ENCODE measurements around the gene USHBP1. TPM values are rescaled to one million over a fixed set of nuclear protein-coding genes. Genes with fewer than 3 reads are reported as not detected.

The USHBP1 gene
- total and polyA plus RNA-seq, 10 of the 15 experiments (the other 5 are each of a cell fraction or from before 2014, with no cell fraction given), result 0.05 to 0.96 (median 0.22) TPM; not detected in 2

- TF ChIP-seq, protein P1, sequence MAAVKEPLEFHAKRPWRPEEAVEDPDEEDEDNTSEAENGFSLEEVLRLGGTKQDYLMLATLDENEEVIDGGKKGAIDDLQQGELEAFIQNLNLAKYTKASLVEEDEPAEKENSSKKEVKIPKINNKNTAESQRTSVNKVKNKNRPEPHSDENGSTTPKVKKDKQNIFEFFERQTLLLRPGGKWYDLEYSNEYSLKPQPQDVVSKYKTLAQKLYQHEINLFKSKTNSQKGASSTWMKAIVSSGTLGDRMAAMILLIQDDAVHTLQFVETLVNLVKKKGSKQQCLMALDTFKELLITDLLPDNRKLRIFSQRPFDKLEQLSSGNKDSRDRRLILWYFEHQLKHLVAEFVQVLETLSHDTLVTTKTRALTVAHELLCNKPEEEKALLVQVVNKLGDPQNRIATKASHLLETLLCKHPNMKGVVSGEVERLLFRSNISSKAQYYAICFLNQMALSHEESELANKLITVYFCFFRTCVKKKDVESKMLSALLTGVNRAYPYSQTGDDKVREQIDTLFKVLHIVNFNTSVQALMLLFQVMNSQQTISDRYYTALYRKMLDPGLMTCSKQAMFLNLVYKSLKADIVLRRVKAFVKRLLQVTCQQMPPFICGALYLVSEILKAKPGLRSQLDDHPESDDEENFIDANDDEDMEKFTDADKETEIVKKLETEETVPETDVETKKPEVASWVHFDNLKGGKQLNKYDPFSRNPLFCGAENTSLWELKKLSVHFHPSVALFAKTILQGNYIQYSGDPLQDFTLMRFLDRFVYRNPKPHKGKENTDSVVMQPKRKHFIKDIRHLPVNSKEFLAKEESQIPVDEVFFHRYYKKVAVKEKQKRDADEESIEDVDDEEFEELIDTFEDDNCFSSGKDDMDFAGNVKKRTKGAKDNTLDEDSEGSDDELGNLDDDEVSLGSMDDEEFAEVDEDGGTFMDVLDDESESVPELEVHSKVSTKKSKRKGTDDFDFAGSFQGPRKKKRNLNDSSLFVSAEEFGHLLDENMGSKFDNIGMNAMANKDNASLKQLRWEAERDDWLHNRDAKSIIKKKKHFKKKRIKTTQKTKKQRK (IDR thresholded peaks at IDR 0.05; ENCODE audit: low read depth, low read length), result no peak; the same call in 1 of the 2 replicates
- TF ChIP-seq EP300 (IDR thresholded peaks at IDR 0.05; ENCODE audit: borderline replicate concordance in 1 of 2, control insufficient read depth in 1 of 2, low read depth in 2 of 2, low read length in 2 of 2) (no peak), BACH1 (IDR thresholded peaks at IDR 0.05; ENCODE audit: borderline replicate concordance) (peak; percentile 84), ZZZ3 (IDR thresholded peaks at IDR 0.05; ENCODE audit: control insufficient read depth, insufficient read length, low read depth) (no peak), STAT3 (IDR thresholded peaks at IDR 0.05; ENCODE audit: low read depth, low read length) (no peak), FOXK2 (IDR thresholded peaks at IDR 0.05) (peak; percentile 81), HSF1 (IDR thresholded peaks at IDR 0.05; ENCODE audit: low read depth, low read length) (no peak), BCL11A (IDR thresholded peaks at IDR 0.05; ENCODE audit: low read depth, low read length) (no peak), ASH2L (IDR thresholded peaks at IDR 0.05; ENCODE audit: borderline replicate concordance, low read depth) (no peak), CUX1 (IDR thresholded peaks at IDR 0.05; ENCODE audit: insufficient replicate concordance, low read depth, low read length) (no peak), MYB (IDR thresholded peaks at IDR 0.05; ENCODE audit: borderline replicate concordance, low read depth, low read length) (no peak), MTA3 (IDR thresholded peaks at IDR 0.05; ENCODE audit: borderline replicate concordance, low read length) (no peak; the same call in 1 of the 2 replicates), ZNF207 (IDR thresholded peaks at IDR 0.05; ENCODE audit: borderline replicate concordance) (peak; percentile 87)
- TF ChIP-seq, protein P2, sequence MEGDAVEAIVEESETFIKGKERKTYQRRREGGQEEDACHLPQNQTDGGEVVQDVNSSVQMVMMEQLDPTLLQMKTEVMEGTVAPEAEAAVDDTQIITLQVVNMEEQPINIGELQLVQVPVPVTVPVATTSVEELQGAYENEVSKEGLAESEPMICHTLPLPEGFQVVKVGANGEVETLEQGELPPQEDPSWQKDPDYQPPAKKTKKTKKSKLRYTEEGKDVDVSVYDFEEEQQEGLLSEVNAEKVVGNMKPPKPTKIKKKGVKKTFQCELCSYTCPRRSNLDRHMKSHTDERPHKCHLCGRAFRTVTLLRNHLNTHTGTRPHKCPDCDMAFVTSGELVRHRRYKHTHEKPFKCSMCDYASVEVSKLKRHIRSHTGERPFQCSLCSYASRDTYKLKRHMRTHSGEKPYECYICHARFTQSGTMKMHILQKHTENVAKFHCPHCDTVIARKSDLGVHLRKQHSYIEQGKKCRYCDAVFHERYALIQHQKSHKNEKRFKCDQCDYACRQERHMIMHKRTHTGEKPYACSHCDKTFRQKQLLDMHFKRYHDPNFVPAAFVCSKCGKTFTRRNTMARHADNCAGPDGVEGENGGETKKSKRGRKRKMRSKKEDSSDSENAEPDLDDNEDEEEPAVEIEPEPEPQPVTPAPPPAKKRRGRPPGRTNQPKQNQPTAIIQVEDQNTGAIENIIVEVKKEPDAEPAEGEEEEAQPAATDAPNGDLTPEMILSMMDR (IDR thresholded peaks at IDR 0.05 in 2 of 3, conservative IDR thresholded peaks at IDR 0.05 in 1 of 3; ENCODE audit: control insufficient read depth in 2 of 3, extremely low read depth in 1 of 3, insufficient read depth in 1 of 3, low read depth in 3 of 3, low read length in 3 of 3), result no peak
Measured at GRCh38 chr19:17215127-17215971, 49.2 kb downstream of the USHBP1 start, which contains the start of gene USE1 (continued).

Measured in GM12878 (cell line).